Mesothelial cell of epicardium (in vitro differentiated cells): ENCODE results near the gene PLK4. TPM values are rescaled to one million over a fixed set of nuclear protein-coding genes. Genes with fewer than 3 reads are reported as not detected.
"Not testable (repeated sequence)": the region's sequence is repeated elsewhere in the genome, so short reads cannot be mapped to it uniquely, and the experiment has no call there.

Experiments used
- DNase-seq, 2 experiments: peaks; one replicate each; pipeline ENCODE4 v3.0.0; 2021; ENCODE audit warnings: low spot score in 2 of 2; ENCODE audit not compliant: unreplicated experiment in 2 of 2
- H3K27ac Mint-ChIP-seq: 2 replicates; pipeline ENCODE4 v1.8.0; 2021; ENCODE audit warnings: mixed read lengths
- H3K27me3 Mint-ChIP-seq: 2 replicates; pipeline ENCODE4 v1.8.0; 2021; ENCODE audit warnings: low read depth, mixed read lengths
- H3K36me3 Mint-ChIP-seq: 2 replicates; pipeline ENCODE4 v1.8.0; 2021; ENCODE audit warnings: mixed read lengths
- H3K4me1 Mint-ChIP-seq: 2 replicates; pipeline ENCODE4 v1.8.0; 2021; ENCODE audit warnings: mixed read lengths
- H3K4me3 Mint-ChIP-seq: 2 replicates; pipeline ENCODE4 v1.8.0; 2021; ENCODE audit warnings: mild to moderate bottlenecking, moderate library complexity, mixed read lengths
- H3K9me3 Mint-ChIP-seq: 2 replicates; pipeline ENCODE4 v1.8.0; 2021; ENCODE audit warnings: mixed read lengths
- CTCF ChIP-seq: fragments of 200-600 bp; sonication (generic); IDR thresholded peaks from one replicate; pipeline ENCODE4 v1.5.0; 2021; ENCODE audit warnings: antibody characterized with exemption; ENCODE audit not compliant: unreplicated experiment
- total RNA-seq: library from RNA; stranded (reverse); gene quantifications from 3 replicates; pipeline ENCODE4 v1.2.1, GENCODE V29; 2021

PLK4 gene
- total RNA-seq, 1 donor from 2014 or later = 14.1 TPM

GRCh38 chr4:127881563-127881864, 821 bp downstream of the PLK4 start:
- Mint-ChIP-seq H3K27me3 (no peaks in the 10 kb centered on the region), H3K4me1 (peaks cover 22% of the 10 kb centered on the region), H3K27ac (peak overlapping the region; percentile 99), H3K36me3 (peaks cover 9% of the 10 kb centered on the region), H3K4me3 (peak overlapping the region; percentile 91), H3K9me3 (no peaks in the 10 kb centered on the region)
- no peak for DNase-seq
- no peak for TF ChIP-seq CTCF

DNA sequence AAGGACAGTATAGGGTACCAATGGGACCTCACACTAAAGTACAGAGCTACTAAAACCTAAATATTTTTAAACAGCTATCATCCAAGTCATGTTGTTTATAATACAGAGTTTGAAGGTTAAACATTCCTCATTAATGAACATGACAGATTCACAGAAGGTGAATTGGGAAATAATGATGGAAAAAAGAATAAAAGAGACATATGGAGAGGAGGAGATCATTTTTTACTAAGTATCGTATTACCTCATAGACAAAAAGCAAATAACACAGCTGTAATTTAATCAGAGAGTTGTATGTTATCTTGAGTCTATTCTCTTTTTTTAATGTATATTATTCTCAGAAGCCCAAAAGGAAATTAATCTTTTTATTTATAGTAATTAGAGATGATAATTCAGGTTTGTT, 7.9 kb downstream of the PLK4 start:
- H3K36me3 Mint-ChIP-seq = peaks cover 15% of the 10 kb centered on the region
- no peak for DNase-seq
- H3K27ac Mint-ChIP-seq = no peak overlapping the region
- TF ChIP-seq CTCF = no peak
- no peak overlapping the region for H3K4me3 Mint-ChIP-seq
- H3K4me1 Mint-ChIP-seq = peaks cover 8% of the 10 kb centered on the region
- no peaks in the 10 kb centered on the region for H3K9me3 Mint-ChIP-seq
- H3K27me3 Mint-ChIP-seq = no peaks in the 10 kb centered on the region

DNA sequence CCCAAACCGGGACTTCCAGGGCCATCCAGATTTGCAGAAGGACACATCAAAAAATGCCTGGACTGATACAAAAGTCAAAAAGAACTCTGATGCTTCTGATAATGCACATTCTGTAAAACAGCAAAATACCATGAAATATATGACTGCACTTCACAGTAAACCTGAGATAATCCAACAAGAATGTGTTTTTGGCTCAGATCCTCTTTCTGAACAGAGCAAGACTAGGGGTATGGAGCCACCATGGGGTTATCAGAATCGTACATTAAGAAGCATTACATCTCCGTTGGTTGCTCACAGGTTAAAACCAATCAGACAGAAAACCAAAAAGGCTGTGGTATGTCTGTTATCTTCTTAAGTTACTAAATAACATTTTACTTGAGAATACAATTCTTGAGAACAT, 9.2 kb downstream of the PLK4 start:
- H3K27ac Mint-ChIP-seq = peak overlapping the region; percentile 53
- no peaks in the 10 kb centered on the region for H3K9me3 Mint-ChIP-seq
- H3K4me1 Mint-ChIP-seq = peaks cover 8% of the 10 kb centered on the region
- H3K27me3 Mint-ChIP-seq = no peaks in the 10 kb centered on the region
- H3K36me3 Mint-ChIP-seq = peaks cover 17% of the 10 kb centered on the region
- DNase-seq = no peak
- H3K4me3 Mint-ChIP-seq = no peak overlapping the region
- TF ChIP-seq CTCF = no peak

GRCh38 chr4:127896069-127896468, 15.4 kb downstream of the PLK4 start:
- Mint-ChIP-seq H3K4me3 (no peak overlapping the region), H3K27ac (no peak overlapping the region), H3K4me1 (no peaks in the 10 kb centered on the region), H3K27me3 (no peaks in the 10 kb centered on the region), H3K9me3 (peaks cover 8% of the 10 kb centered on the region), H3K36me3 (peaks cover 17% of the 10 kb centered on the region)
- no peak for TF ChIP-seq CTCF
- no peak for DNase-seq

- Mint-ChIP-seq H3K4me3 (no peak overlapping the region), H3K4me1 (no peaks in the 10 kb centered on the region), H3K36me3 (peaks cover 21% of the 10 kb centered on the region), H3K27me3 (no peaks in the 10 kb centered on the region), H3K9me3 (peaks cover 13% of the 10 kb centered on the region), H3K27ac (no peak overlapping the region)
- DNase-seq = no peak
- TF ChIP-seq CTCF = no peak
Measured at GRCh38 chr4:127896528-127896927, 15.8 kb downstream of the PLK4 start.

GRCh38 chr4:127899682-127900081, 19.0 kb downstream of the PLK4 start:
- H3K27ac Mint-ChIP-seq, DNase-seq, H3K4me1 Mint-ChIP-seq, H3K4me3 Mint-ChIP-seq, H3K27me3 Mint-ChIP-seq: not testable (repeated sequence)
- H3K9me3 Mint-ChIP-seq = peaks cover 41% of the 10 kb centered on the region
- peaks cover 27% of the 10 kb centered on the region for H3K36me3 Mint-ChIP-seq
